NCI-H748 (cell line): ENCODE data around the gene IFT80.

Experiments
- DNase-seq: peaks from one replicate; lab custom pipeline; 2025; ENCODE audit not compliant: unreplicated experiment; lab: John Stamatoyannopoulos, UW

The IFT80 gene

GRCh38 chr3:160399125-160400029 lies at the start of gene IFT80, which contains the start of gene SMC4:
Gene IFT80, minus strand, starts transcription at chr3:160399225. Its CDS starts 14,625 bp downstream, at chr3:160384600.
Gene SMC4, plus strand, starts transcription at chr3:160399650. Its CDS starts 1,177 bp downstream, at chr3:160400827.
- peak; percentile 96 for DNase-seq

- DNase-seq = no peak
These were observed 48.5 kb upstream of the IFT80 start for GRCh38 chr3:160447544-160447943.

GRCh38 chr3:160446522-160447056 lies 47.6 kb upstream of the IFT80 start:
- DNase-seq = no peak

GRCh38 chr3:160445854-160446253 lies 46.8 kb upstream of the IFT80 start:
- no peak for DNase-seq

GRCh38 chr3:160444411-160444810 lies 45.4 kb upstream of the IFT80 start:
- DNase-seq = no peak

GRCh38 chr3:160440687-160441086 lies 41.7 kb upstream of the IFT80 start:
- DNase-seq = no peak

- no peak for DNase-seq
These were observed 38.0 kb upstream of the IFT80 start for GRCh38 chr3:160437083-160437455.

- DNase-seq = no peak
These were observed 36.7 kb upstream of the IFT80 start for GRCh38 chr3:160435747-160436146.

GRCh38 chr3:160435095-160435494 lies 36.1 kb upstream of the IFT80 start:
- no peak for DNase-seq

- no peak for DNase-seq
These were observed 35.0 kb upstream of the IFT80 start for GRCh38 chr3:160434071-160434470.

- DNase-seq = no peak
These were observed 28.9 kb upstream of the IFT80 start for GRCh38 chr3:160427832-160428424.

GRCh38 chr3:160417311-160417710 lies 18.3 kb upstream of the IFT80 start:
- no peak for DNase-seq

- peak; percentile 41 for DNase-seq
These were observed 14.7 kb upstream of the IFT80 start for GRCh38 chr3:160413613-160414248.

- no peak for DNase-seq
These were observed 13.5 kb upstream of the IFT80 start for GRCh38 chr3:160412477-160412876.

GRCh38 chr3:160409812-160410610 lies 11.0 kb upstream of the IFT80 start:
- DNase-seq = no peak

- DNase-seq = no peak
These were observed 4.9 kb upstream of the IFT80 start for GRCh38 chr3:160403796-160404470.

GRCh38 chr3:160403028-160403545 lies 4.1 kb upstream of the IFT80 start:
- peak; percentile 22 for DNase-seq

GRCh38 chr3:160402221-160403027 lies 3.4 kb upstream of the IFT80 start:
- no peak for DNase-seq
